Right lobe of liver (tissue), 4 donors: ENCODE data around the gene SLC15A4.

ENCODE experiments used
- POLR2A ChIP-seq: fragments of 450-650 bp; IDR thresholded peaks from one replicate; pipeline ENCODE4 v1.6.1; 2017; ENCODE audit warnings: antibody characterized with exemption, mild to moderate bottlenecking
- TF ChIP-seq, protein P1 (sequence below), 4 donors: fragments of 200-600 bp in 3 of 4; fragments of 450-650 bp in 1 of 4; IDR thresholded peaks; one replicate each; pipeline versions ENCODE4 v1.5.1 to v1.8.0; 2016 to 2022; ENCODE audit warnings: antibody characterized with exemption in 4 of 4, mild to moderate bottlenecking in 2 of 4
- donor health status: DM: no; HTN: no; CAD: no.
- donor health status: DM: no; HTN: no; CAD: no.
- donor health status: DM: no; HTN: yes; CAD: no.

DNA sequence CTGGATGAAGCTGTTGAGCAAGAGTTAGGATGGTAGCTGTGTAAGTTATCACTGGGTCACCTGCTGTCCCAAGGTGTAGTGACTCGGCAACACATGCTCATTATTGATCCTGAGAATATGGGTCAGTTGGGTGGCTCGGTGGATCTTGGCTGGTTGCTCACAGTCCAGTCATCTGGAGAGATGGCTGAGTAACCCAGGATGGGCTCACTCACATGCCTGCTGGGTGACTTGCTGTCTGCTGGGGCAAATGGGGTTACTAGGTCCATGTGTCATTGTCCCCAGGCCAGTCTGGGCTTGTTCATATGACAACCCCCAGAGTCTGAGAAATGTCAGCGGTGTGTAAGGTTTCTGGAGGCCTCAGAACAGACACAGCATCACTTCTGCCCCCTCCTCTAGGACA lies 69.5 kb downstream of the SLC15A4 start:
- TF ChIP-seq, protein P1, sequence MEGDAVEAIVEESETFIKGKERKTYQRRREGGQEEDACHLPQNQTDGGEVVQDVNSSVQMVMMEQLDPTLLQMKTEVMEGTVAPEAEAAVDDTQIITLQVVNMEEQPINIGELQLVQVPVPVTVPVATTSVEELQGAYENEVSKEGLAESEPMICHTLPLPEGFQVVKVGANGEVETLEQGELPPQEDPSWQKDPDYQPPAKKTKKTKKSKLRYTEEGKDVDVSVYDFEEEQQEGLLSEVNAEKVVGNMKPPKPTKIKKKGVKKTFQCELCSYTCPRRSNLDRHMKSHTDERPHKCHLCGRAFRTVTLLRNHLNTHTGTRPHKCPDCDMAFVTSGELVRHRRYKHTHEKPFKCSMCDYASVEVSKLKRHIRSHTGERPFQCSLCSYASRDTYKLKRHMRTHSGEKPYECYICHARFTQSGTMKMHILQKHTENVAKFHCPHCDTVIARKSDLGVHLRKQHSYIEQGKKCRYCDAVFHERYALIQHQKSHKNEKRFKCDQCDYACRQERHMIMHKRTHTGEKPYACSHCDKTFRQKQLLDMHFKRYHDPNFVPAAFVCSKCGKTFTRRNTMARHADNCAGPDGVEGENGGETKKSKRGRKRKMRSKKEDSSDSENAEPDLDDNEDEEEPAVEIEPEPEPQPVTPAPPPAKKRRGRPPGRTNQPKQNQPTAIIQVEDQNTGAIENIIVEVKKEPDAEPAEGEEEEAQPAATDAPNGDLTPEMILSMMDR (IDR thresholded peaks at IDR 0.05) = no peak
- no peak for TF ChIP-seq POLR2A
